Uterus (tissue), 2 donors: ENCODE data around the gene ROS1.

Source experiments
- POLR2A ChIP-seq, 2 donors: fragments of 450-650 bp; IDR thresholded peaks; one replicate each; pipeline ENCODE4 v1.6.1; 2016; ENCODE audit warnings: antibody characterized with exemption in 2 of 2, mild to moderate bottlenecking in 1 of 2, moderate library complexity in 1 of 2
- TF ChIP-seq, protein P1 (sequence below), 4 experiments: fragments of 200-600 bp in 2 of 4; fragments of 450-650 bp in 2 of 4; sonication (generic) in 2 of 4; IDR thresholded peaks; one replicate each; pipeline ENCODE4 v1.5.1; 2016 to 2019; ENCODE audit warnings: antibody characterized with exemption in 4 of 4, mild to moderate bottlenecking in 2 of 4, moderate library complexity in 1 of 4

DNA sequence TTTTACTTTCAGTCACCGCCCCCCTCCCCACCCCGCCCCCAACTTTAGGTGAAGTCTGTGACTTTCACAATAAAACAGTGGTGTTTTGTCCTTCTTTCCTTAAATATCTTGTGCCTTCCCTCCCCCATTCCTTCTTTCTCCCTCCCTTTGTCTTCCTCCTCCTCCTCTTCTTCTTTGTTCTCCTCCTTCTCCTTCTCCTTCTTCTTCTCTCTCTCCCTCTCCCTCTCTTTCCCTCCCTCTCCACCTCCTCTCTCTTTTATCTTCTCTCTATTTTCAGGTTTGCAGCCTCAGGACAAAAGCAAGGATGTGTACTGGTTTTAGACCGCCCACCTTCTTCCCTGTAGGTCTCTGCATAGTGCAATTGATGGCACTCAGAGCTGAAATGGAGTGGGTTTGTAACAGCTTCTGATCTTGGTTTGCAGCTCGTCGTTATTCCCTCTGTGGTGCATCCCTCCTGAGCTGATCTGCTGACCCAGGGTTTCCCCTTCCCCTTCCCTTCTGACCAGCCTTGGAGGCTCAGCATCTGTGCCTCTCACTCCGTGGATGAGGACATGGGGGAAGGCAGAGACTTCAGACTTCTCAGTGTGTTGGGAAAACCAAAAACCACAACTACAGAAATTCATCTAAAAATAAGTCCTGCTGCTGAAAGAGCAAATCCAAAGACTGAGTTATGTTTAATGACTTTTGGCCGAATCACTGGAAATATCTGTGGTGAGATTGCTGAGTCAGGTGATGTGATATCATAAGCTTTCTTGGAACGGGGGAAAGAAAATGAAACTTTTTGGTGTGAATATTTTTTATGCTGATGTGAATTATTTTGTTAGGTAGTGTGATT lies 153.5 kb downstream of the ROS1 start:
- TF ChIP-seq, protein P1, sequence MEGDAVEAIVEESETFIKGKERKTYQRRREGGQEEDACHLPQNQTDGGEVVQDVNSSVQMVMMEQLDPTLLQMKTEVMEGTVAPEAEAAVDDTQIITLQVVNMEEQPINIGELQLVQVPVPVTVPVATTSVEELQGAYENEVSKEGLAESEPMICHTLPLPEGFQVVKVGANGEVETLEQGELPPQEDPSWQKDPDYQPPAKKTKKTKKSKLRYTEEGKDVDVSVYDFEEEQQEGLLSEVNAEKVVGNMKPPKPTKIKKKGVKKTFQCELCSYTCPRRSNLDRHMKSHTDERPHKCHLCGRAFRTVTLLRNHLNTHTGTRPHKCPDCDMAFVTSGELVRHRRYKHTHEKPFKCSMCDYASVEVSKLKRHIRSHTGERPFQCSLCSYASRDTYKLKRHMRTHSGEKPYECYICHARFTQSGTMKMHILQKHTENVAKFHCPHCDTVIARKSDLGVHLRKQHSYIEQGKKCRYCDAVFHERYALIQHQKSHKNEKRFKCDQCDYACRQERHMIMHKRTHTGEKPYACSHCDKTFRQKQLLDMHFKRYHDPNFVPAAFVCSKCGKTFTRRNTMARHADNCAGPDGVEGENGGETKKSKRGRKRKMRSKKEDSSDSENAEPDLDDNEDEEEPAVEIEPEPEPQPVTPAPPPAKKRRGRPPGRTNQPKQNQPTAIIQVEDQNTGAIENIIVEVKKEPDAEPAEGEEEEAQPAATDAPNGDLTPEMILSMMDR (IDR thresholded peaks at IDR 0.05), result no peak
- TF ChIP-seq POLR2A (IDR thresholded peaks at IDR 0.05), result no peak
